HepG2 (cell line): ENCODE measurements around the gene TUT4.

Experiments used
- CBFB ChIP-seq: sonication (generic); formaldehyde crosslinking; IDR thresholded peaks from 2 replicates; pipeline ENCODE4 v1.4.0; 2020; ENCODE audit warnings: missing genetic modification reagents
- CTCF ChIP-seq: sonication (generic); formaldehyde crosslinking; IDR thresholded peaks from 2 replicates; pipeline ENCODE4 v1.5.0; 2020; ENCODE audit warnings: mild to moderate bottlenecking, missing genetic modification reagents, moderate library complexity
- EZH2 ChIP-seq: conservative IDR thresholded peaks from 2 replicates; pipeline ENCODE4 v1.6.1; 2012; ENCODE audit warnings: mild to moderate bottlenecking, low read depth, low read length, moderate library complexity
- MXI1 ChIP-seq: IDR thresholded peaks from 3 replicates; pipeline ENCODE4 v1.6.1; 2012; ENCODE audit warnings: low read depth, low read length, inconsistent platforms, borderline replicate concordance
- NR2F2 ChIP-seq: IDR thresholded peaks from 2 replicates; pipeline ENCODE4 v1.6.1; 2012; ENCODE audit warnings: low read depth, inconsistent platforms, borderline replicate concordance
- RBAK ChIP-seq: sonication (generic); formaldehyde crosslinking; IDR thresholded peaks from 2 replicates; pipeline ENCODE4 v1.5.1; 2020; ENCODE audit warnings: mild to moderate bottlenecking, missing genetic modification reagents
- SIN3A ChIP-seq: IDR thresholded peaks from 2 replicates; pipeline ENCODE4 v1.6.1; 2011; ENCODE audit warnings: low read depth, mild to moderate bottlenecking, control low read depth, low read length, borderline replicate concordance
- SP1 ChIP-seq, 2 experiments: fragments of 450-650 bp in 1 of 2; sonication (generic) in 1 of 2; formaldehyde crosslinking in 1 of 2; IDR thresholded peaks; 2 replicates each; pipeline versions ENCODE4 v1.4.0 to v1.6.1; 2016 to 2020; ENCODE audit warnings: missing genetic modification reagents in 1 of 2
- ZNF350 ChIP-seq: sonication (generic); formaldehyde crosslinking; IDR thresholded peaks from 2 replicates; pipeline ENCODE4 v1.4.0; 2020; ENCODE audit warnings: mild to moderate bottlenecking, low read depth, missing genetic modification reagents, borderline replicate concordance
- ZNF720 ChIP-seq: sonication (generic); formaldehyde crosslinking; IDR thresholded peaks from 2 replicates; pipeline ENCODE4 v1.4.0; 2020; ENCODE audit warnings: missing genetic modification reagents
- TF ChIP-seq, protein P1 (sequence below): sonication (generic); formaldehyde crosslinking; IDR thresholded peaks from 2 replicates; pipeline ENCODE4 v1.8.0; 2022; ENCODE audit warnings: mild to moderate bottlenecking, missing genetic modification reagents; ENCODE audit not compliant: insufficient replicate concordance

GRCh38 chr1:52404116-52404974 lies 148.5 kb downstream of the TUT4 start, which contains the start of the genes ORC1 and PRPF38A:
- TF ChIP-seq SP1 (IDR thresholded peaks at IDR 0.05) (no peak), SP1 (CRISPR knock-in tag; IDR thresholded peaks at IDR 0.05) (peak; percentile 99), NR2F2 (no peak; the same call in 1 of the 2 replicates), ZNF720 (no peak), SIN3A (peak; percentile 96), MXI1 (peak; percentile 82; the same call in 2 of the 3 replicates), RBAK (CRISPR knock-in tag) (no peak), CBFB (0 out of 2 replicates have a peak, but pooled peaks have one; percentile 25), EZH2 (no peak), ZNF350 (CRISPR knock-in tag) (peak; percentile 86; the same call in 1 of the 2 replicates), CTCF (peak; percentile 60)
- TF ChIP-seq, protein P1, sequence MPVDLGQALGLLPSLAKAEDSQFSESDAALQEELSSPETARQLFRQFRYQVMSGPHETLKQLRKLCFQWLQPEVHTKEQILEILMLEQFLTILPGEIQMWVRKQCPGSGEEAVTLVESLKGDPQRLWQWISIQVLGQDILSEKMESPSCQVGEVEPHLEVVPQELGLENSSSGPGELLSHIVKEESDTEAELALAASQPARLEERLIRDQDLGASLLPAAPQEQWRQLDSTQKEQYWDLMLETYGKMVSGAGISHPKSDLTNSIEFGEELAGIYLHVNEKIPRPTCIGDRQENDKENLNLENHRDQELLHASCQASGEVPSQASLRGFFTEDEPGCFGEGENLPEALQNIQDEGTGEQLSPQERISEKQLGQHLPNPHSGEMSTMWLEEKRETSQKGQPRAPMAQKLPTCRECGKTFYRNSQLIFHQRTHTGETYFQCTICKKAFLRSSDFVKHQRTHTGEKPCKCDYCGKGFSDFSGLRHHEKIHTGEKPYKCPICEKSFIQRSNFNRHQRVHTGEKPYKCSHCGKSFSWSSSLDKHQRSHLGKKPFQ (CRISPR knock-in tag), result no peak
